Lower leg skin (tissue), 3 donors: Measurements from ENCODE around the gene FAM9A.

Experiments used
- CTCF ChIP-seq, 3 donors: fragments of 450-650 bp; IDR thresholded peaks; one replicate each; pipeline ENCODE4 v1.5.1; 2016; ENCODE audit warnings: antibody characterized with exemption in 3 of 3, mild to moderate bottlenecking in 3 of 3, moderate library complexity in 2 of 3
- POLR2A ChIP-seq, 2 donors: fragments of 450-650 bp; IDR thresholded peaks; one replicate each; pipeline ENCODE4 v1.6.1; 2016 to 2017; ENCODE audit warnings: antibody characterized with exemption in 2 of 2, mild to moderate bottlenecking in 1 of 2, moderate library complexity in 1 of 2

GRCh38 chrX:8805046-8805445 lies 3.9 kb upstream of the FAM9A start:
- no peak for TF ChIP-seq CTCF (IDR thresholded peaks at IDR 0.05)
- no peak for TF ChIP-seq POLR2A (IDR thresholded peaks at IDR 0.05)
